ENCODE results near the gene TNXB.

The TNXB gene

DNA sequence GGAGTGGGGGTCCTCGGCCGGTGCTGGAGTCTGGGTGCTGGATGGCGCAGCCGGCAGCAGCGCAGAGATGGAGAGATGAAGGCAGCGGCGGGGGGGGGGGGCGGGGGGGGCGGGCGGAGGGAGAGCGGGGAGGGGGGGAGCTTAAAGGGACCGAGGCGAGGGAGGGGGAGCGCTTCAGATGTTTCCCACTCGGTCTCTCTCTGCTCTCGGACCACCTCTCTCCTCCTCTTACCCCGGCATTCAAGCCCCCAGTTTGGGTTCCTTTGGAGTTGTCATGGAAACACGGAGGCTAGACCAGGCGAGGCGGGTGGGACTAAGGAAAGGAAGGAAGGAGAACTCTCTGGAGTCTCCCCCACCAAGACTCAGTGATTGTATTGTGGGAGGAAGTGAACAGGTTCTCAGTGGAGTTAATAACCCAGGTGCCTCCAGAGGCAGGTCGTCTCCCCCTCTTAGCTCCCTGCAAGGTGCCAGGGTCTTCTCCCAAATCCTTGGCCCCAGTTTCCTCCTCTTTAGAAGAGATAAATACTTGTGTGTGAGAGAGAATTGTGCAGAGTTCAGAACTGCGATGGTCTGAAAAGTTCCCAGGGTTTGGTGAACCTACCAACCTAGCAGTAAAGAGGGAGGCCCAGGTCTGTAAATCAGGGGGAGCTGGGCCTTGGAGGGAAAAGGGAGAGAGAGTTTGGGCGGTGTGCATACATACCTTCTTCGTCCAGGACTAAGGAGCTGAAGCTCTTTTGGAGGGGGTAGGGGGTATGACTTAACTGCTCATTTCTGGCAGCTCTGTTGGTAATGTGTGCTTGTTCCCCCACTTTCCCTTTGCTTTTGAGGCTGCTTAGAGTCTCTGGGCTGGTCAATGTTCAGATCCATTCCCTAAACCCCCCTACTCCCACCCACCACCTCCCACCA is 43.0 kb upstream of the TNXB start, which contains the start of gene PRRT1:
Gene PRRT1 (minus strand): TSS at position 77 of the 906 bp plus-strand sequence. CDS start 112 bp downstream, outside the sequence.
- TF ChIP-seq, protein P1, sequence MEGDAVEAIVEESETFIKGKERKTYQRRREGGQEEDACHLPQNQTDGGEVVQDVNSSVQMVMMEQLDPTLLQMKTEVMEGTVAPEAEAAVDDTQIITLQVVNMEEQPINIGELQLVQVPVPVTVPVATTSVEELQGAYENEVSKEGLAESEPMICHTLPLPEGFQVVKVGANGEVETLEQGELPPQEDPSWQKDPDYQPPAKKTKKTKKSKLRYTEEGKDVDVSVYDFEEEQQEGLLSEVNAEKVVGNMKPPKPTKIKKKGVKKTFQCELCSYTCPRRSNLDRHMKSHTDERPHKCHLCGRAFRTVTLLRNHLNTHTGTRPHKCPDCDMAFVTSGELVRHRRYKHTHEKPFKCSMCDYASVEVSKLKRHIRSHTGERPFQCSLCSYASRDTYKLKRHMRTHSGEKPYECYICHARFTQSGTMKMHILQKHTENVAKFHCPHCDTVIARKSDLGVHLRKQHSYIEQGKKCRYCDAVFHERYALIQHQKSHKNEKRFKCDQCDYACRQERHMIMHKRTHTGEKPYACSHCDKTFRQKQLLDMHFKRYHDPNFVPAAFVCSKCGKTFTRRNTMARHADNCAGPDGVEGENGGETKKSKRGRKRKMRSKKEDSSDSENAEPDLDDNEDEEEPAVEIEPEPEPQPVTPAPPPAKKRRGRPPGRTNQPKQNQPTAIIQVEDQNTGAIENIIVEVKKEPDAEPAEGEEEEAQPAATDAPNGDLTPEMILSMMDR (IDR thresholded peaks at IDR 0.05; ENCODE audit: low read length, missing control alignments), result no peak
- peak within 1 kb of the TSS; percentile 96 for H3K4me3 ChIP-seq (replicated peaks; ENCODE audit: low read depth, low read length)
- no peak for DNase-seq (ENCODE audit: low read depth)

DNA sequence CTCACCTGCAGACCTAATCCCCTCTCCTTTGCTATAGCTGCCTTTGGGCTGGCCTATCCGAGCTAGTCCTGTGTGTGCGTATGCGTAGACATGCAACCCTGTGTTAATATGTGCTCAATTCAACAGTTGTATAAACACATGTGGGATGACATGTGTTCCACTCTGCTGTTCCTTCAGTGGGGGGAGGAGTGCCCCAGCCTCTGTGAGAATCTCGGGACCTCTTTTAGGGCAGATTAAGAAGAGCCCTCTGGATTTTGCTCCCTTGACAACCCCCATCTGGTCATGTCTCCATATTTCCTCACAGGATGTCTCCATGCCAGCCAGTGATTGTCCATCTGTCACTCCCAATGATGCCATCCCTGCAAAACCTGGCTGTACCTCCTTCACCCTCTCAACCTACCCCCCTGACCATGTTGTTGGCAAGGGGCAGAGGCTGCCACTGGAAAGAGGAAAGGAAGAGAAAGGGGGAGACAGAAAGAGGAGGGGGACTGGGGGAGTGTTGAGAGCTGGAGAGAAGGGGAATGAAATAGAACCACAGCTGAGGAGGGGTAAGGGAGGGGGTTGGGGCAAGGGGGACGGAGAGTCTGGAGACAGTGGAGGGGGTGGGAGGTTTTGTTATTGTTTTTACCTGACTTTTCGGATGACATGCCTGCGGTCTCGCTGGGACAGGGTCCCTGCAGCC is 42.2 kb upstream of the TNXB start:
- DNase-seq (ENCODE audit: low read depth), result no peak
- TF ChIP-seq, protein P1 (IDR thresholded peaks at IDR 0.05; ENCODE audit: low read length, missing control alignments), result no peak
- peak overlapping the region; percentile 96 for H3K4me3 ChIP-seq (replicated peaks; ENCODE audit: low read depth, low read length)

DNA sequence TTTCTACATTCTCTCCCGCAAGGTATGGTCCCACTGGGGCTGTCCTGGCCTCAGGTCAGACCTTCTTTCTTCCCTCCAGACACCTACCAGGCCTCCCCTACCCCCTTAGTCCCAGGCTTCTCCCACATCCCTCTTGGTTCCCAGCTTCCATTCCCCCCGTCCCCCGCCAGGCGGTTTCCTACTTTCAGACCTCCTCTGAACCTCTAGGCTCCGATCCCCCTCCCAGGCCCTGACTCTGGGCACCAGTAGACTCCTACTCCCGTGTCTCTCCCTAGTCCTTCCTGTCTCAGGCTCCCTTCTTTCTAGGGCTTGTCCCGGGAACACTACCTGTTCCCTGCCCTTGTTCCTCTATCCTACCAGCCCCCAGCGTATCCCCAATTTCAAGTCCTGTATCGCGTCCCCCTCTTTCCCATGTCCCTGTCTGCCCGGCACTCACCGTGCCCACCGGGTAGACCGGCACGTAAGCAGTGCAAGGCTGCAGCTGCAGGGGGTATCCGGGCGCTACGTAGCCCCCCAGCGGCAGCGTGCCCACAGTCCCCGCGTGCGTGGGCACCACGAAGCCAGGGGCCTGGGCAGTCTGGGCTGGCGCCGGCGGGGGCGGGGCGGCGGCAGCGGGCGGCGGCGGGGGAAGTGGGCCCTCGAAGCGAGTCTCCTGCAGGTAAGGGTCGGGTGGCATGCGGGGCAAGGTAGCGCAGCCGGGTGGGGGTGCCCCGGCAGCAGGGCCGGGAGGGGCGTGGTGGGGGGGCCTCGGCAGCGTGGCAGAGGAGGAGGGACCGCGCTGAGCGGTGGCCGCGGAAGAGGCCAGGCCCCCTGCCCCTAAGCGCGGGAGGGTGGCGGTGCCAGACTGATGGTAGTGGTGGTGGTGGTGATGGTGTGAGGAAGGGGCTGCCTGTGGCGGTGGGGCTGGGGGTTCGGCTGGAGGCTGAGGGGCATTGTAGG is 41.1 kb upstream of the TNXB start:
- TF ChIP-seq, protein P1 (IDR thresholded peaks at IDR 0.05; ENCODE audit: low read length, missing control alignments), result no peak
- DNase-seq (ENCODE audit: low read depth), result no peak
- H3K4me3 ChIP-seq (replicated peaks; ENCODE audit: low read depth, low read length), result no peak overlapping the region

DNA sequence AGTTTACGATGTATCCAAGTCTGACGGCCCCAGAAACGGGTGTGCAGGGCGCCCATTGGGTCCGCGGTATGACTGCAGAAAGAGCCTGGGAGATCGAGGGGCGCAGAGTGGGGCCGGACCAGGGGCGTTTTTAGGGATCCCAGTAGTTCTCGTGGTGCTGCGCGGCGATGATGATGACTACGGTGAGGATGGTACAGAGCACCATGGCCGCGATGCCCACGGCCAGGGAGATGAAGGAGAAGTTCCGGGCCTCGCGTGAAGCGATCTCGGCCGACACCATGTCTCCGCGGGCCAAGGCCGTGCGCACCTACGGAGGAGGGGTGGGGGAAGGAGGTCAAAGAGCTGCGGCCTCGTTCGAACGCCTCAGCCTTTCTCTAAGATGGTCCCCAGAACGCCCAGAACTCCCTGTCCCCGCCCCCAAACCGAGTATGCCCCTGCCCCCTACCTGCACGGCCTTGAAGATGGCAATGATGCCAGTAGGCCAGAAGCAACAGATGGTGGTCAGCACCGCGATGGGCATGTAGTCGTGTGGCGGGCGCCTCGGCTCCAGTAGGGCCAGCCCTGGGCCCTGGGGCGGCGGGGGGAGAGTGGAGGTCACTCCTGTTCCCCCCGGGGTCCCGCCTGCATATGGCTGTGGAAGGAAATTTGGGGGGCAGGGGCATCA is 40.1 kb upstream of the TNXB start:
- DNase-seq (ENCODE audit: low read depth), result no peak
- no peak overlapping the region for H3K4me3 ChIP-seq (replicated peaks; ENCODE audit: low read depth, low read length)
- TF ChIP-seq, protein P1 (IDR thresholded peaks at IDR 0.05; ENCODE audit: low read length, missing control alignments), result no peak

DNA sequence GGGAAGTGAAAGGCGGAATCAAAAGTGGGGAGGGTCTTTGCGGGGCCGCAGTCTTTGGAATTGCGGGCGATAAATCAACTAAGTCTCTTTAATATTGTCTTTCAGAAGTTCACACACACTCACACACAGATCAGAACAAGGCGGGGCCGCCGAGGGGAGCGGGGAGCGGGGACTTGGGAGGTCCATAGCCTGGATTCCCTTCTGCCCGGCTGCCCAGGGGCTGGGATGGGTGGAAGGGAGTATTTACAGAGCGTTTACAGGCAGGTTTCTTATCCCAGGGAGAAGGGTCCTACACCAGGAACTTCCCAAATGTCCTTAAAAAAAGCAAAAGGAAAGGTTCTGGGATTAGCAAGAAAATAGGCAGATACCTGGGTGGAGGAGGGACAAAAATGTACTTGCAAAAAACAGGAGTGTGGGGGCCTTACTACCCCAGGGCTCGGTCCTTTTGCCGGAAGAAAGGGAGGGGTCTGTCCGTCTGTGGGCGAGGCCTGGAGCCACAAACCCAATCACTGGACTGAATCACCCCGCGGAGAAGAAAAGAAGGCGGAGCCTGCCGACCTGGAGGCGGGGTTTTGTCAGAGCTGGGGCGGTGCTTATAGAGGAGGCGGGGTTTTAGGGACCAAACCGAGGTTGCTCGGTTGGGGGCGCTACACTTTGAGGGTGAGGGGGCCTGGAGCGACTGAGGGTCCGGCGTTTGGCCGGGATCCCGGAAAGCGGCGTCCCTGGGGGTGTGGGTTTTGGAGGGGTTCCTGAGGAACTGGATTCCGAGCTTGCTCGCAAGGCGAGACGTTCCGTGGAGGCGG is 39.4 kb upstream of the TNXB start:
- TF ChIP-seq, protein P1 (IDR thresholded peaks at IDR 0.05; ENCODE audit: low read length, missing control alignments), result no peak
- H3K4me3 ChIP-seq (replicated peaks; ENCODE audit: low read depth, low read length), result no peak overlapping the region
- DNase-seq (ENCODE audit: low read depth), result no peak

Data from fibroblast of pulmonary artery (primary cell).